GM19351 (cell line): Measurements from ENCODE around the gene LPP.

Experiments used
- ATAC-seq: cut with Tn5 transposase; IDR thresholded peaks from one replicate; pipeline ENCODE4 v1.9.1; 2021; ENCODE audit warnings: mild to moderate bottlenecking, moderate library complexity; ENCODE audit not compliant: unreplicated experiment

LPP gene

GRCh38 chr3:188351648-188352047 lies 197.7 kb downstream of the LPP start:
- no peak for ATAC-seq

- ATAC-seq = no peak
These were observed 198.4 kb downstream of the LPP start for GRCh38 chr3:188352196-188352927.

GRCh38 chr3:188353426-188353825 lies 199.5 kb downstream of the LPP start:
- no peak for ATAC-seq

GRCh38 chr3:188358787-188359493 lies 205.0 kb downstream of the LPP start:
- no peak for ATAC-seq

- no peak for ATAC-seq
These were observed 206.5 kb downstream of the LPP start for GRCh38 chr3:188360364-188360881.

- ATAC-seq = no peak
These were observed 207.9 kb downstream of the LPP start for GRCh38 chr3:188361888-188362287.

- no peak for ATAC-seq
These were observed 208.5 kb downstream of the LPP start for GRCh38 chr3:188362405-188362831.

- no peak for ATAC-seq
These were observed 211.2 kb downstream of the LPP start for GRCh38 chr3:188365184-188365583.

GRCh38 chr3:188365988-188366698 lies 212.2 kb downstream of the LPP start:
- no peak for ATAC-seq

- no peak for ATAC-seq
These were observed 213.7 kb downstream of the LPP start for GRCh38 chr3:188367678-188368077.

- ATAC-seq = no peak
These were observed 215.6 kb downstream of the LPP start for GRCh38 chr3:188369526-188369925.

GRCh38 chr3:188370081-188370830 lies 216.3 kb downstream of the LPP start:
- no peak for ATAC-seq

- no peak for ATAC-seq
These were observed 224.8 kb downstream of the LPP start for GRCh38 chr3:188378786-188379185.

- no peak for ATAC-seq
These were observed 226.3 kb downstream of the LPP start for GRCh38 chr3:188380252-188380651.

GRCh38 chr3:188380722-188381121 lies 226.8 kb downstream of the LPP start:
- ATAC-seq = no peak

- no peak for ATAC-seq
These were observed 229.8 kb downstream of the LPP start for GRCh38 chr3:188383748-188384147.

- ATAC-seq = no peak
These were observed 231.3 kb downstream of the LPP start for GRCh38 chr3:188385295-188385694.

GRCh38 chr3:188389711-188390342 lies 235.9 kb downstream of the LPP start:
- peak; percentile 98 for ATAC-seq

- ATAC-seq = peak; percentile 38
These were observed 236.4 kb downstream of the LPP start for GRCh38 chr3:188390343-188390718.

- ATAC-seq = no peak
These were observed 237.0 kb downstream of the LPP start for GRCh38 chr3:188390775-188391443.
